OCI-LY1 (cell line): ENCODE results near the gene IQCM.

ENCODE experiments used
- H2AFZ ChIP-seq: fragments of 200-600 bp; sonication (generic), shearing (Covaris generic); 2 replicates; pipeline ENCODE4 v1.6.0; 2014; ENCODE audit warnings: antibody characterized with exemption, mild to moderate bottlenecking, low read length
- H3F3A ChIP-seq: fragments of 200-600 bp; sonication (generic), shearing (Covaris generic); 2 replicates; pipeline ENCODE4 v1.6.0; 2014; ENCODE audit warnings: mild to moderate bottlenecking, antibody characterized with exemption, low read length, moderate library complexity; ENCODE audit not compliant: insufficient read depth
- H3K27ac ChIP-seq: fragments of 200-600 bp; sonication (generic); 2 replicates; pipeline ENCODE4 v1.5.1; 2014; ENCODE audit warnings: low read length, mixed run types, mild to moderate bottlenecking, low read depth; ENCODE audit not compliant: poor library complexity, severe bottlenecking
- H3K27me3 ChIP-seq: fragments of 200-600 bp; sonication (generic); 2 replicates; pipeline ENCODE4 v1.6.0; 2014; ENCODE audit warnings: antibody characterized with exemption, mild to moderate bottlenecking, low read length, moderate library complexity; ENCODE audit not compliant: insufficient read depth
- H3K36me3 ChIP-seq: fragments of 200-600 bp; sonication (generic); 2 replicates; pipeline ENCODE4 v1.6.1; 2014; ENCODE audit warnings: mild to moderate bottlenecking, antibody characterized with exemption, low read length, moderate library complexity, mixed read lengths; ENCODE audit not compliant: insufficient read depth
- H3K4me1 ChIP-seq: fragments of 200-600 bp; sonication (generic); 2 replicates; pipeline ENCODE4 v1.5.1; 2014; ENCODE audit warnings: mild to moderate bottlenecking, low read length, moderate library complexity; ENCODE audit not compliant: insufficient read depth, severe bottlenecking
- H3K4me2 ChIP-seq: fragments of 200-600 bp; sonication (generic), shearing (Covaris generic); 2 replicates; pipeline ENCODE4 v1.6.1; 2014; ENCODE audit warnings: low read length
- H3K4me3 ChIP-seq: fragments of 200-600 bp; sonication (generic); 2 replicates; pipeline ENCODE4 v1.5.1; 2014; ENCODE audit warnings: low read length, low read depth, mild to moderate bottlenecking, mixed read lengths; ENCODE audit not compliant: poor library complexity, severe bottlenecking
- H3K79me2 ChIP-seq: fragments of 200-600 bp; shearing (Covaris generic); 2 replicates; pipeline ENCODE4 v1.6.1; 2016; ENCODE audit warnings: mixed run types, low read length, mixed read lengths; ENCODE audit not compliant: insufficient read depth
- H3K9ac ChIP-seq: fragments of 200-600 bp; sonication (generic), shearing (Covaris generic); 2 replicates; pipeline ENCODE4 v1.6.1; 2014; ENCODE audit warnings: mild to moderate bottlenecking, low read length, mixed read lengths
- H3K9me2 ChIP-seq: fragments of 200-600 bp; sonication (generic), shearing (Covaris generic); 2 replicates; pipeline ENCODE4 v1.6.1; 2014; ENCODE audit warnings: low read depth, mild to moderate bottlenecking, low read length, mixed read lengths
- H3K9me3 ChIP-seq: fragments of 200-600 bp; shearing (Covaris generic); 2 replicates; pipeline ENCODE4 v1.6.1; 2014; ENCODE audit warnings: low read length, mixed read lengths
- H4K20me1 ChIP-seq: fragments of 200-600 bp; sonication (generic), shearing (Covaris generic); 2 replicates; pipeline ENCODE4 v1.6.0; 2016; ENCODE audit warnings: mild to moderate bottlenecking, low read length; ENCODE audit not compliant: insufficient read depth
- CTCF ChIP-seq: fragments of 200-600 bp; sonication (generic), shearing (Covaris generic); IDR thresholded peaks from 2 replicates; pipeline ENCODE4 v1.5.1; 2017; ENCODE audit warnings: mild to moderate bottlenecking, antibody characterized with exemption, low read length, moderate library complexity, mixed read lengths
- EZH2 ChIP-seq: fragments of 200-600 bp; sonication (generic), shearing (Covaris generic); IDR thresholded peaks from 2 replicates; pipeline ENCODE4 v1.8.0; 2017; ENCODE audit warnings: borderline replicate concordance, mixed run types, mild to moderate bottlenecking, antibody characterized with exemption, low read length, moderate library complexity, mixed read lengths

IQCM gene

GRCh38 chr4:149719806-149720205 lies 95.8 kb downstream of the IQCM start:
- no peak overlapping the region for H3K4me3 ChIP-seq

GRCh38 chr4:149719357-149719756 lies 96.3 kb downstream of the IQCM start:
- TF ChIP-seq EZH2 (no peak), CTCF (no peak)
- no peaks in the 10 kb centered on the region for H3K4me1 ChIP-seq
- H3K27me3 ChIP-seq, result no peaks in the 10 kb centered on the region
- H2AFZ ChIP-seq, result no peak overlapping the region
- H3K9ac ChIP-seq, result no peak overlapping the region
- no peaks in the 10 kb centered on the region for H3K9me3 ChIP-seq
- H3K27ac ChIP-seq, result no peak overlapping the region
- H4K20me1 ChIP-seq, result no peaks in the 10 kb centered on the region
- H3K4me3 ChIP-seq, result no peak overlapping the region
- H3K4me2 ChIP-seq, result no peak overlapping the region
- no peaks in the 10 kb centered on the region for H3K79me2 ChIP-seq
- H3K9me2 ChIP-seq, result no peaks in the 10 kb centered on the region
- no peaks in the 10 kb centered on the region for H3K36me3 ChIP-seq
- H3F3A ChIP-seq, result no peaks in the 10 kb centered on the region

More at GRCh38 chr4:149719806-149720205, 95.8 kb downstream of the IQCM start:
- no peaks in the 10 kb centered on the region for H3K27me3 ChIP-seq
- no peaks in the 10 kb centered on the region for H3K9me3 ChIP-seq
- no peaks in the 10 kb centered on the region for H3K79me2 ChIP-seq
- H2AFZ ChIP-seq, result no peak overlapping the region
- H4K20me1 ChIP-seq, result no peaks in the 10 kb centered on the region
- H3K4me2 ChIP-seq, result no peak overlapping the region
- H3F3A ChIP-seq, result no peaks in the 10 kb centered on the region
- no peaks in the 10 kb centered on the region for H3K4me1 ChIP-seq
- H3K9ac ChIP-seq, result no peak overlapping the region
- H3K27ac ChIP-seq, result no peak overlapping the region
- no peak for TF ChIP-seq CTCF
- no peak for TF ChIP-seq EZH2
- no peaks in the 10 kb centered on the region for H3K36me3 ChIP-seq
- H3K9me2 ChIP-seq, result no peaks in the 10 kb centered on the region

GRCh38 chr4:149718500-149718899 lies 97.1 kb downstream of the IQCM start:
- H3K27ac ChIP-seq, result no peak overlapping the region
- no peaks in the 10 kb centered on the region for H3K36me3 ChIP-seq
- H3K4me3 ChIP-seq, result no peak overlapping the region
- no peak overlapping the region for H3K4me2 ChIP-seq
- no peaks in the 10 kb centered on the region for H3K4me1 ChIP-seq
- no peak overlapping the region for H2AFZ ChIP-seq
- no peaks in the 10 kb centered on the region for H3K9me3 ChIP-seq
- H4K20me1 ChIP-seq, result no peaks in the 10 kb centered on the region
- H3K9me2 ChIP-seq, result no peaks in the 10 kb centered on the region
- no peak overlapping the region for H3K9ac ChIP-seq
- no peaks in the 10 kb centered on the region for H3K27me3 ChIP-seq
- TF ChIP-seq CTCF, result no peak
- no peak for TF ChIP-seq EZH2
- H3F3A ChIP-seq, result no peaks in the 10 kb centered on the region
- no peaks in the 10 kb centered on the region for H3K79me2 ChIP-seq
